ENCODE results near the gene MME.

DNA sequence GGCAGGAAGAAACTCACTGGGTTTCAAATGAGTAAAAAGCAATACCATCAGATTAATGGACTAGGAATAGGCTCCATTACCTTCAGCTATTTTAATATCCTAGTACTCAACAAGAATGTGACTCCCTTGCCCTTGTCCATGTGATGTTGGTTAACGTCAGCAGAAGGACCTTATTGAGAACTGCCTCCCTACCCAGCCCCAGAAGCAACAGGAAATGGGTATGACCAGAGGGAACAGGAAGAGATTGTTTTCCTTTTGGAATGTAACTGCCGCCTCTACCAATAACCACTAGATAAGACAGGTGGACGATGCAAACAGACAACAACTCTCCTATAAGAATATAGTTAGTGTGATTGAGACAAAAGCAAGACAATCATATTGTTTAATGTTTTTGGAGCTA is 10.4 kb upstream of the MME start:
- TF ChIP-seq, protein P1, sequence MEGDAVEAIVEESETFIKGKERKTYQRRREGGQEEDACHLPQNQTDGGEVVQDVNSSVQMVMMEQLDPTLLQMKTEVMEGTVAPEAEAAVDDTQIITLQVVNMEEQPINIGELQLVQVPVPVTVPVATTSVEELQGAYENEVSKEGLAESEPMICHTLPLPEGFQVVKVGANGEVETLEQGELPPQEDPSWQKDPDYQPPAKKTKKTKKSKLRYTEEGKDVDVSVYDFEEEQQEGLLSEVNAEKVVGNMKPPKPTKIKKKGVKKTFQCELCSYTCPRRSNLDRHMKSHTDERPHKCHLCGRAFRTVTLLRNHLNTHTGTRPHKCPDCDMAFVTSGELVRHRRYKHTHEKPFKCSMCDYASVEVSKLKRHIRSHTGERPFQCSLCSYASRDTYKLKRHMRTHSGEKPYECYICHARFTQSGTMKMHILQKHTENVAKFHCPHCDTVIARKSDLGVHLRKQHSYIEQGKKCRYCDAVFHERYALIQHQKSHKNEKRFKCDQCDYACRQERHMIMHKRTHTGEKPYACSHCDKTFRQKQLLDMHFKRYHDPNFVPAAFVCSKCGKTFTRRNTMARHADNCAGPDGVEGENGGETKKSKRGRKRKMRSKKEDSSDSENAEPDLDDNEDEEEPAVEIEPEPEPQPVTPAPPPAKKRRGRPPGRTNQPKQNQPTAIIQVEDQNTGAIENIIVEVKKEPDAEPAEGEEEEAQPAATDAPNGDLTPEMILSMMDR (IDR thresholded peaks at IDR 0.05) = no peak
- TF ChIP-seq POLR2AphosphoS5 (IDR thresholded peaks at IDR 0.05) = no peak
- no peak for TF ChIP-seq POLR2A (IDR thresholded peaks at IDR 0.05)
- no peak for TF ChIP-seq EP300 (IDR thresholded peaks at IDR 0.05)
